IPS-20b (cell line): ENCODE measurements around the gene PLAAT4.
"Not testable (repeated sequence)": the region's sequence is repeated elsewhere in the genome, so short reads cannot be mapped to it uniquely, and the experiment has no call there.

Experiments used
- H3K27ac ChIP-seq: one replicate; pipeline ENCODE4 v1.5.1; 2013; ENCODE audit warnings: low read length
- H3K27me3 ChIP-seq: 2 replicates; pipeline ENCODE4 v1.6.1; 2013; ENCODE audit warnings: mild to moderate bottlenecking, low read length, inconsistent platforms; ENCODE audit not compliant: insufficient read depth
- H3K36me3 ChIP-seq: 2 replicates; pipeline ENCODE4 v1.6.1; 2013; ENCODE audit warnings: low read depth, mild to moderate bottlenecking, inconsistent platforms, low read length, moderate library complexity; ENCODE audit not compliant: insufficient read depth
- H3K4me1 ChIP-seq: 2 replicates; pipeline ENCODE4 v1.6.1; 2013; ENCODE audit warnings: mild to moderate bottlenecking, control low read depth, inconsistent platforms, low read length, moderate library complexity; ENCODE audit not compliant: insufficient read depth
- H3K4me3 ChIP-seq: 2 replicates; pipeline ENCODE4 v1.5.1; 2013; ENCODE audit warnings: mild to moderate bottlenecking, low read length, inconsistent platforms
- H3K9ac ChIP-seq: 2 replicates; pipeline ENCODE4 v1.6.1; 2013; ENCODE audit warnings: low read depth, mild to moderate bottlenecking, inconsistent platforms, low read length, moderate library complexity
- H3K9me3 ChIP-seq: 2 replicates; pipeline ENCODE4 v1.6.1; 2013; ENCODE audit warnings: mild to moderate bottlenecking, low read depth, low read length, inconsistent platforms; ENCODE audit not compliant: insufficient read depth

The PLAAT4 gene

GRCh38 chr11:63581224-63581623 lies 44.6 kb downstream of the PLAAT4 start:
- not testable (repeated sequence) for H3K4me3 ChIP-seq, H3K4me1 ChIP-seq, H3K27ac ChIP-seq, H3K9ac ChIP-seq, H3K27me3 ChIP-seq
- H3K36me3 ChIP-seq: peaks cover 61% of the 10 kb centered on the region
- peaks cover 23% of the 10 kb centered on the region for H3K9me3 ChIP-seq

DNA sequence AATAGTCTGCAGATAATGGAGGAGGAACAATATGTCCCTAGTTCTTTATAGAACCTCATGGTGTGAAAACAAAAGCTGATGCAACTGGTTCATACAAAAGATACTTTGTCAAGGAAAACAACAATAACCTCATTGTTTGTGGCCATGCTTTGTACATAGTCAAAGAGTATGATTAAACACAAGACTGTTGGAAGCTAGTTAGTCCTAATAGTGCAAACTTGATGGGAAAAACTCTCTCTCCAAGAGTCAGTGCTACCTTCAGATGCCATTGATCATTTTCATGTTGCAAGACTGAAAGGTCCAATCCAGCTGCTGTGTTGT lies 46.7 kb downstream of the PLAAT4 start:
- no peaks in the 10 kb centered on the region for H3K27me3 ChIP-seq
- H3K27ac ChIP-seq: no peak overlapping the region
- peaks cover 68% of the 10 kb centered on the region for H3K36me3 ChIP-seq
- peaks cover 23% of the 10 kb centered on the region for H3K9me3 ChIP-seq
- no peak overlapping the region for H3K9ac ChIP-seq
- peaks cover 5% of the 10 kb centered on the region; the same call in 1 of the 2 replicates for H3K4me1 ChIP-seq
- no peak overlapping the region for H3K4me3 ChIP-seq

- no peak overlapping the region for H3K9ac ChIP-seq
- peaks cover 9% of the 10 kb centered on the region for H3K9me3 ChIP-seq
- no peak overlapping the region for H3K27ac ChIP-seq
- no peak overlapping the region for H3K4me3 ChIP-seq
- H3K36me3 ChIP-seq: peaks cover 78% of the 10 kb centered on the region
- peaks cover 5% of the 10 kb centered on the region; the same call in 1 of the 2 replicates for H3K4me1 ChIP-seq
- no peaks in the 10 kb centered on the region for H3K27me3 ChIP-seq
These were observed 50.0 kb downstream of the PLAAT4 start for GRCh38 chr11:63586451-63587166.

DNA sequence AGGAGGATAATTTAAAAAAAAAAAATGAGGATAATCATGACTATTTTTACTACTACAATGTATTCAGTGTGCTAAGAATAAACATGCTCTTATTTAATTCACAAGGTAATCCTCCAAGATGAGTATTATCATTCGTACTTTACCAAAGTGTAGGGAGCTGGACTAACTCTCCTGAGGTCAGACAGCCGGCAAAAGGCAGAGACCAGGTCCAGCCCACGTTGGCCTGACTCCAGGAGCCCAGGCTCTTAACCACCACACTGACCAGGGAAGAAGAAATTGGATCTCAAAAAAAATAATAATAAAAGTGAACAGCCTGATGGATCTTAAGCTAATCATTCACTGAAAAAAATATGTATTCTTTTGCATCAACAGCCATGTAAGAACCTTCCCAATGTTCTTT lies 52.4 kb downstream of the PLAAT4 start:
- Histone ChIP-seq H3K9ac (no peak overlapping the region), H3K27me3 (no peaks in the 10 kb centered on the region), H3K4me3 (no peak overlapping the region), H3K9me3 (no peaks in the 10 kb centered on the region), H3K27ac (no peak overlapping the region), H3K36me3 (peaks cover 73% of the 10 kb centered on the region), H3K4me1 (no peaks in the 10 kb centered on the region)

DNA sequence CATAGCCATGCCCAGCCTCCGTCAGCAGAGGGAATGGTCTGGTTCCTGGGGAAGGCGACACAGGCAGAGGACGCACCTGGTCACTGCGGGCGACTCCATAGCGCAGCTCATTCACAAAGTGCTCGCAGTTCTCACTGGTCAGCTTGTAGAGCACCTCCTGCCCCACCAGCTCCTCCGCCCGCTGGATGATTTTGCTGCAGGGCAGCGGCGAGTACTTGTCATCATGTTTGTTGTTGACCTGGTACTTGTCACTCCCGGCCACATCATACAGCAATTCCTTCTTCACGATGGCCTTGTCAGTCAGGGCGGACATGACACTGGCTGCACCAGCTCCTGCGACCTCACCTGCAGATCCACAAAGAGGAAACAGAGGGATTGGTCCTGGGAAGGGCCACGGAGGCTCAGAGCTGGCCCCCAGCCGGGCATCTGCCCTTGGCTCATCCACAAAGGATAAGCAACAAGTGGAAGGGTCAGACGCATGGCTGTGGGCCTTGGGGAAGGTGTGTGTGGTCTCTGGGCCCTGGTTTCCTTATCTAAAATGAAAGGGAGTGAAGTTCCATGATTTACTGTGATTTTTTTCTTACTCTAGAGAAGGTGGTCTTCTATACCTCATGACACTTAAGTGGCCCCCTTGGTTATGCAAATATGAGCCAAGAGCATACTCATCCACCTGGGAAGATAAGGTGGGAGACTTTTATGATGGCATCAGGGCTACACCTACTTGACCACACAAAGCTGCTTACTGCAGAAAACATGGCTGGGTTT lies 53.6 kb downstream of the PLAAT4 start:
- H3K9me3 ChIP-seq: no peaks in the 10 kb centered on the region
- H3K27me3 ChIP-seq: no peaks in the 10 kb centered on the region
- H3K4me1 ChIP-seq: no peaks in the 10 kb centered on the region
- H3K4me3 ChIP-seq: no peak overlapping the region
- H3K27ac ChIP-seq: no peak overlapping the region
- peaks cover 75% of the 10 kb centered on the region for H3K36me3 ChIP-seq
- no peak overlapping the region for H3K9ac ChIP-seq

DNA sequence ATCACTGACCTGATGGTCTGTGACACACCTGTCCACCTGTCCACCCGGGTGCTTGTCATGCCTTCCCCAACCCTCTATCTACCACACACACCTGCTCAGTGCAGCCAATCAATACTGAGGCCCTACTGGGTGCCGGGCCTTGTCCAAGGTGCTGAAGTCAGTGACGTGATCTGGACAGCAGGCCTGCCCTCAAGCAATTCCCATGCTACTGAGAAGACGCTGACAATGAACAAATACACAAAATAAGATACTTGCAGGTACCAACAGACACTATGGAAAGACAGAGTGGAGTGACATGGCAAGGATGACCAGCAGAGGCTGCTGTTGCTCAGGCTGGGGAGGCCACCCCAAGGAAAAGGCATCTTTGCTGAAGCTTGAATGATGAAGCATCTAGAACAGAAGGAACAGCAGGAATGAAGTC lies 56.4 kb downstream of the PLAAT4 start:
- Histone ChIP-seq H3K27ac (no peak overlapping the region), H3K9me3 (no peaks in the 10 kb centered on the region), H3K4me3 (no peak overlapping the region), H3K36me3 (peaks cover 69% of the 10 kb centered on the region), H3K4me1 (no peaks in the 10 kb centered on the region), H3K27me3 (no peaks in the 10 kb centered on the region), H3K9ac (no peak overlapping the region)

DNA sequence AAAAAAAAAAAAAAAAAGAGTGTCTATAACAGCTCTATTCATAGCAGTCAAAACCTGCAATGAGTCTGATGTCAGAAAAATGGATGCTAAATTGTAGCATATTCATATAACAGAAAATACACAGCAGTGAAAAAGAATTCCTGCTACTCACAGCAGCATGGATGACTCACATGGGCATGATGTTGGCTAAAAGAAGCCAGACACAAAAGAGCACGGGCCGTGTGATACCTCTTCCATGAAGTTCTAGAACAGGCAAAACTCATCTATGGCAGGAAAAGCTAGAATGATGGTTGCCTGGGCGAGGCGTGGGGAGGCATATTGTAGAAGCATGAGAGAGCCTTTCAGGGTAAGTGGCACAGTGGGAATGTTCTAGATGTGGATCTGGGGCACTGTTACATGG lies 58.7 kb downstream of the PLAAT4 start:
- Histone ChIP-seq H3K9ac (no peak overlapping the region), H3K36me3 (peaks cover 53% of the 10 kb centered on the region), H3K9me3 (no peaks in the 10 kb centered on the region), H3K27me3 (no peaks in the 10 kb centered on the region), H3K4me3 (no peak overlapping the region), H3K4me1 (no peaks in the 10 kb centered on the region), H3K27ac (no peak overlapping the region)
